EL (cell line): Measurements from ENCODE around the gene CYP1A1.

ENCODE experiments used
- DNase-seq: peaks from one replicate; pipeline ENCODE4 v3.0.0-alpha.2; 2016

CYP1A1 gene

DNA sequence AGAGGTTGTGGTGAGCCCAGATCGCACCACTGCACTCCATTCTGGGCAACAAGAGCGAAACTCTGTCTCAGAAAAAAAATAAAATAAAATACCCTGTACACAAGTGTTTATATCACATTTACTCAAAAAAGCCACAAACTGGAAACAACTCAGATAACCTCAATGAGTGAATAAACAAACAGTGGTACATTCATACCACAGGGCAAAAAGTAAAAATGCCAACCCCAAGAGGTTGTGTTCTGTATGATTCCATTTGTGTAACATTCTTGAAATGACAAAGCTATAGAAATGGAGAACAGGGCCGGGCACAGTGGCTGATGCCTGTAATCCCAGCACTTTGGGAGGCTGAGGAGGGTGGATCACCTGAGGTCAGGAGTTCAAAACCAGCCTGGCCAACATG, 42.4 kb downstream of the CYP1A1 start:
- no peak for DNase-seq

- DNase-seq = no peak
Measured at GRCh38 chr15:74680456-74680855, 44.9 kb downstream of the CYP1A1 start.

DNA sequence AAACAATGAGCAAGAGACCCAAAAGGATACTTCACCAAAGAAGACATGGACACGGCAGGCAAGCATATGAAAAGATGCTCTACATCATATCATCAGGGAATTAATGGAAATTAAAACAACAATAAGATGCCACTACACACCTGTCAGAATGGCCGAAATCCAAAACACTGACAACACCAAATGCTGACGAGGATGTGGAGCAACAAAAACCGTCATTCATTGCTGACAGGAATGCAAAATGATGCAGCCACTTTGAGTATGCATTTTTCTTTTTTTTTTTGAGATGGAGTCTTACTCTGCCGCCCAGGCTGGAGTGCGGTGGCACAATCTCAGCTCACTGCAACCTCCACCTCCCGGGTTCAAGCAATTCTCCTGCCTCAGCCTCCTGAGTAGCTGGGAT, 48.5 kb downstream of the CYP1A1 start:
- DNase-seq = no peak

- DNase-seq = no peak
Measured at GRCh38 chr15:74674161-74674560, 51.2 kb downstream of the CYP1A1 start.

- no peak for DNase-seq
Measured at GRCh38 chr15:74669627-74670026, 55.7 kb downstream of the CYP1A1 start.
